HepG2 (cell line): ENCODE results near the gene MOXD1. TPM values are rescaled to one million over a fixed set of nuclear protein-coding genes. Genes with fewer than 3 reads are reported as not detected.

Experiments
- ATAC-seq: fragments of 200-7000 bp; cut with Tn5 transposase; 3 replicates; pipeline ENCODE4 v1.9.1; 2020; ENCODE audit warnings: mild to moderate bottlenecking, moderate library complexity
- BruUV-seq: library from RNA; stranded (reverse); fragments of 400-500 nt; replicated peaks from 2 replicates; lab custom pipeline; 2021; lab: Mats Ljungman, UMichigan
- CTCF ChIA-PET: fragments of 300-600 bp; formaldehyde crosslinking; extraction: SDS; loops from one replicate; lab custom pipeline; 2021; ENCODE audit warnings: low total read pairs, inconsistent platforms, low intra/inter-chr PET ratio; lab: Yijun Ruan, JAX
- POLR2A ChIA-PET: fragments of 350-600 bp; sonication (Branson Sonifier 250); formaldehyde crosslinking; loops from one replicate; lab custom pipeline; 2020; ENCODE audit warnings: antibody characterized with exemption, inconsistent platforms; lab: Yijun Ruan, JAX
- DNase-seq: peaks from one replicate; pipeline ENCODE4 v3.0.0-alpha.2; 2015; ENCODE audit warnings: low spot score
- FAIRE-seq: peaks from 3 replicates; lab custom pipeline; 2011; peaks lifted over from hg19 to GRCh38; lab: Jason Lieb, UNC
- H2AFZ ChIP-seq: one replicate; pipeline ENCODE4 v1.6.1; 2011; ENCODE audit warnings: low read length, inconsistent platforms
- H3K27ac ChIP-seq: fragments of 300-600 bp; 3 replicates; pipeline ENCODE4 v1.8.0; 2011; ENCODE audit warnings: mixed run types, mild to moderate bottlenecking, mixed read lengths, low read length, inconsistent platforms; ENCODE audit not compliant: insufficient read depth; ENCODE audit errors: extremely low read length
- H3K27me3 ChIP-seq, 2 experiments: fragments of 200-600 bp in 1 of 2; 2 replicates in 1 of 2; 3 replicates in 1 of 2; pipeline versions ENCODE4 v1.6.0 to v1.8.0; 2011; ENCODE audit warnings: low read length in 2 of 2, mild to moderate bottlenecking in 2 of 2, moderate library complexity in 2 of 2, inconsistent platforms in 1 of 2; ENCODE audit not compliant: insufficient read depth in 2 of 2, control insufficient read depth in 1 of 2
- H3K36me3 ChIP-seq, 2 experiments: fragments of 200-600 bp in 1 of 2; replicated peaks in 1 of 2; 2 replicates in 1 of 2; 3 replicates in 1 of 2; pipeline versions ENCODE4 v1.5.1 to v1.8.0; 2011; ENCODE audit warnings: low read length in 2 of 2, inconsistent platforms in 1 of 2; ENCODE audit not compliant: insufficient read depth in 2 of 2, control insufficient read depth in 1 of 2
- H3K4me1 ChIP-seq: 2 replicates; pipeline ENCODE4 v1.5.1; 2012; ENCODE audit warnings: low read length, inconsistent platforms; ENCODE audit not compliant: insufficient read depth
- H3K4me2 ChIP-seq: 2 replicates; pipeline ENCODE4 v1.6.0; 2011; ENCODE audit warnings: low read depth, low read length, inconsistent platforms
- H3K4me3 ChIP-seq, 3 experiments: fragments of 200-600 bp in 1 of 3; sonication (generic), shearing (Covaris generic) in 1 of 3; replicated peaks in 1 of 3; 2 replicates each; pipeline ENCODE4 v1.5.1; 2011 to 2016; ENCODE audit warnings: low read length in 3 of 3, inconsistent platforms in 2 of 3, low read depth in 2 of 3, mild to moderate bottlenecking in 2 of 3, control low read depth in 1 of 3, mixed read lengths in 1 of 3; ENCODE audit not compliant: insufficient read depth in 1 of 3
- H3K79me2 ChIP-seq: one replicate; pipeline ENCODE4 v1.6.1; 2011; ENCODE audit warnings: low read length, inconsistent platforms; ENCODE audit not compliant: insufficient read depth
- H3K9ac ChIP-seq: 2 replicates; pipeline ENCODE4 v1.6.0; 2011; ENCODE audit warnings: mild to moderate bottlenecking, low read depth, low read length, inconsistent platforms; ENCODE audit not compliant: insufficient read depth
- H3K9me3 ChIP-seq: 2 replicates; pipeline ENCODE4 v1.5.1; 2012; ENCODE audit warnings: mild to moderate bottlenecking, low read length
- H4K20me1 ChIP-seq: 2 replicates; pipeline ENCODE4 v1.6.0; 2011; ENCODE audit warnings: inconsistent platforms, mild to moderate bottlenecking, low read length, moderate library complexity; ENCODE audit not compliant: insufficient read depth
- HNRNPH1 ChIP-seq: fragments of 200-400 bp; formaldehyde crosslinking; optimal IDR thresholded peaks from 2 replicates; pipeline ENCODE3; 2017; ENCODE audit warnings: mild to moderate bottlenecking, low read depth, low read length
- HNRNPUL1 ChIP-seq: fragments of 200-400 bp; formaldehyde crosslinking; IDR thresholded peaks from 2 replicates; pipeline ENCODE4 v1.6.1; 2017; ENCODE audit warnings: low read depth, mild to moderate bottlenecking, low read length, moderate library complexity
- NFIC ChIP-seq: IDR thresholded peaks from 2 replicates; pipeline ENCODE4 v1.6.1; 2012; ENCODE audit warnings: mild to moderate bottlenecking, low read length, inconsistent platforms
- NFKBIZ ChIP-seq: IDR thresholded peaks from 2 replicates; pipeline ENCODE4 v1.6.1; 2018; ENCODE audit warnings: missing genetic modification reagents, missing compliant biosample characterization
- NR2F2 ChIP-seq: IDR thresholded peaks from 2 replicates; pipeline ENCODE4 v1.6.1; 2012; ENCODE audit warnings: low read depth, inconsistent platforms, borderline replicate concordance
- XRCC5 ChIP-seq: fragments of 200-400 bp; formaldehyde crosslinking; optimal IDR thresholded peaks from 2 replicates; pipeline ENCODE3; 2017; ENCODE audit warnings: mild to moderate bottlenecking, low read length
- YEATS4 ChIP-seq: sonication (generic); formaldehyde crosslinking; IDR thresholded peaks from 2 replicates; pipeline ENCODE4 v1.4.0; 2020; ENCODE audit warnings: missing genetic modification reagents, borderline replicate concordance
- ZFP1 ChIP-seq: IDR thresholded peaks from 2 replicates; pipeline ENCODE4 v1.6.1; 2016
- ZNF614 ChIP-seq: IDR thresholded peaks from 2 replicates; pipeline ENCODE4 v1.6.1; 2018; ENCODE audit warnings: missing biosample characterization, missing genetic modification reagents, inconsistent platforms, borderline replicate concordance
- WGBS: methylation state at CpG from one replicate; pipeline ENCODE4 v1.1.6; 2017; ENCODE audit warnings: low lambda C conversion rate; 5-methylcytosine and 5-hydroxymethylcytosine counted together
- in situ Hi-C: cut with HindIII; loops from 2 replicates; pipeline ENCODE4 v1.10.0; 2017; ENCODE audit warnings: low pct_unique_long_range_greater_than_20kb; ENCODE audit not compliant: extremely low pct_ligation_motif_present
- intact Hi-C: fragments of 100-400 bp; cut with micrococcal nuclease; formaldehyde crosslinking; loops from one replicate; pipeline ENCODE4 v1.10.0; 2022; ENCODE audit not compliant: unreplicated experiment
- polyA plus RNA-seq, 8 experiments: library from polyadenylated mRNA; depleted of rRNA in 3 of 8; stranded (reverse) in 7 of 8; unstranded in 1 of 8; fragments of >200 nt; fragmentation: Illumina TruSeq in 4 of 8; extraction: Trizol in 4 of 8; gene quantifications; 2 replicates each; pipeline versions ENCODE4 v1.2.1 to v1.2.3, GENCODE V29; 2011 to 2016; ENCODE audit warnings: low read depth in 4 of 8, missing spikeins in 1 of 8, mixed read lengths in 1 of 8; ENCODE audit not compliant: insufficient read depth in 1 of 8
- total RNA-seq, 5 experiments: library from RNA; depleted of rRNA; stranded (reverse); fragments of >200 nt; fragmentation: Illumina TruSeq; extraction: Trizol; gene quantifications; 2 replicates each; pipeline ENCODE4 v1.2.3, GENCODE V29; 2016; ENCODE audit warnings: low read depth in 1 of 5
- TF ChIP-seq, protein P1 (sequence below): sonication (generic); formaldehyde crosslinking; IDR thresholded peaks from 2 replicates; pipeline ENCODE4 v1.4.0; 2020; ENCODE audit warnings: missing genetic modification reagents
- TF ChIP-seq, protein P2 (sequence below): sonication (generic); formaldehyde crosslinking; IDR thresholded peaks from 2 replicates; pipeline ENCODE4 v1.8.0; 2022; ENCODE audit warnings: mild to moderate bottlenecking, missing genetic modification reagents; ENCODE audit not compliant: insufficient replicate concordance
- TF ChIP-seq, protein P3 (sequence below): sonication (generic); formaldehyde crosslinking; IDR thresholded peaks from 2 replicates; pipeline ENCODE4 v1.5.0; 2020; ENCODE audit warnings: missing genetic modification reagents, mild to moderate bottlenecking, borderline replicate concordance

MOXD1 gene
- total and polyA plus RNA-seq, 2 of the 13 experiments (the other 11 are each of a cell fraction or from before 2014, with no cell fraction given): 0.03 TPM; not detected in 1

DNA sequence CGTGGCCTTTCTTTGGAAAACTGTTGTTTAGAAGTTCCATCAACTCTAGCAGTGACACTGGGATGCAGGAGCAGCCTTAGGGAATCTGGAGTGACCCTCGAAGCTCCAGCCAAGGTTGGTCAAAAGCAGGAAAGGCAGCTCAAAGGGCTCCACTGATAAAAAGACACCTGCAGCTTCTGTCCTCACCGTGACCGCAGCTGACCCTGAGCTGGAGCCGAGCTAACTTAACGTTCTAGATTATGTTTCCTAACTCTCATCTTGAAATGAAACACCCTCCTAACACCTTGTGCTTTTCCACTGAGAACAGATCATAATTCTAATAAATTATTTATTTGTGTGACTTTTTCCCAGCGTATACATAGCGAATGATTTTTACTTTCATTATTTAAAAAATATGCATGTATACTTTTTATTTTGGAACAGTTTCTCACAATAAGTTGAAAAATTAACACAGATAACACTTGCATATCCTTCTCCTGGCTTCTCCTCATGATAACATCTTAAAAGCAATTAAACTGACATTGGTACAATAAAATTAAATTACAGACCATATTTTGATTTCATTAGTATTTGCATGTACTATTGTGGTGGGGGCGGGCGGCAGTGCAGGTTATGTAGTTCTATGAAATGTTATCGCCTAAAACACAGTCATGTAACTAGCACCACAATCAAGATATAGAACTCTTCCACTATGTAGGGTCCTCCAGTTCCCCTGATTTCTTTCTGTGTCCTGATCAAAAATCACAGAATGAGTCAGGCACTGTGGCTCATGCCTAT is 116.1 kb downstream of the MOXD1 start:
- FAIRE-seq: no peak
- 0 out of 3 replicates have a peak, but pooled peaks have one; percentile 29 for ATAC-seq
- peak overlapping the region; percentile 21; the same call in 1 of the 2 replicates for H3K4me2 ChIP-seq
- 36% methylated on average over 11 of the region's 11 CpGs for WGBS
- no peaks in the 10 kb centered on the region for H3K36me3 ChIP-seq
- no peaks in the 10 kb centered on the region for H3K79me2 ChIP-seq
- H3K9ac ChIP-seq: no peak overlapping the region
- ChIA-PET POLR2A (no interaction called here), CTCF (no interaction called here)
- H3K27me3 ChIP-seq: 0 out of 5 replicates have a peak, but pooled peaks cover 0 to 11% of the 10 kb centered on the region in 2 experiments
- intact Hi-C loops (no loop called here), in situ Hi-C loops (no loop called here)
- H2AFZ ChIP-seq: no peak overlapping the region
- H3K4me1 ChIP-seq: no peaks in the 10 kb centered on the region
- no peak for DNase-seq
- no peak for TF ChIP-seq ZFP1
- TF ChIP-seq, protein P1, sequence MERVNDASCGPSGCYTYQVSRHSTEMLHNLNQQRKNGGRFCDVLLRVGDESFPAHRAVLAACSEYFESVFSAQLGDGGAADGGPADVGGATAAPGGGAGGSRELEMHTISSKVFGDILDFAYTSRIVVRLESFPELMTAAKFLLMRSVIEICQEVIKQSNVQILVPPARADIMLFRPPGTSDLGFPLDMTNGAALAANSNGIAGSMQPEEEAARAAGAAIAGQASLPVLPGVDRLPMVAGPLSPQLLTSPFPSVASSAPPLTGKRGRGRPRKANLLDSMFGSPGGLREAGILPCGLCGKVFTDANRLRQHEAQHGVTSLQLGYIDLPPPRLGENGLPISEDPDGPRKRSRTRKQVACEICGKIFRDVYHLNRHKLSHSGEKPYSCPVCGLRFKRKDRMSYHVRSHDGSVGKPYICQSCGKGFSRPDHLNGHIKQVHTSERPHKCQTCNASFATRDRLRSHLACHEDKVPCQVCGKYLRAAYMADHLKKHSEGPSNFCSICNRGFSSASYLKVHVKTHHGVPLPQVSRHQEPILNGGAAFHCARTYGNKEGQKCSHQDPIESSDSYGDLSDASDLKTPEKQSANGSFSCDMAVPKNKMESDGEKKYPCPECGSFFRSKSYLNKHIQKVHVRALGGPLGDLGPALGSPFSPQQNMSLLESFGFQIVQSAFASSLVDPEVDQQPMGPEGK: no peak
- no TSS peak for BruUV-seq
- no peak overlapping the region for H3K4me3 ChIP-seq
- no peaks in the 10 kb centered on the region for H4K20me1 ChIP-seq
- no peak overlapping the region for H3K27ac ChIP-seq
- H3K9me3 ChIP-seq: no peaks in the 10 kb centered on the region

DNA sequence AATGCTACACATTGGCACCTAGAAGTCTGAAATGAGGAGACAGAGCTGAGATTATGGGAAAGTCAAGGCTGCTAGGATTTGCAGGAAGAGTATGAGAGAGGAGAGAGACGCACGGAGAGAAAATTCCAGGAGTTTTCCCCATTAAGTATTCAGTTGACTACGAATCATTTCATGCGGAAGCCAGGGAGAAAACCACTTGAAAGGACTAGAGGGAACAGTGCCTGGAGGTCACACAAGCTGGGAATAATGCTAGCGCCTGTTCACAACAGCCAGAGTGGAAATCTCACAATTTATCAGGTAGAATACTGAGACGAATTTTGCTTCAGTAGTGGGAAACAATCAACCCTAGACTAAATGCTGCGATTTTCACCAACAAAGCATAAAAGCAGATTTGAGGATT is 118.6 kb downstream of the MOXD1 start:
- in situ Hi-C loops (no loop called here), intact Hi-C loops (no loop called here)
- ChIA-PET POLR2A (no interaction called here), CTCF (interaction anchor here (1.4 kb wide), 1 partner anchor 16 kb away, joined by 5 read pairs; no protein-coding TSS in a partner anchor)
- no peaks in the 10 kb centered on the region for H4K20me1 ChIP-seq
- WGBS: 14% methylated on average over 7 of the region's 7 CpGs
- DNase-seq (no peak), FAIRE-seq (no peak), ATAC-seq (no peak)
- H3K27me3 ChIP-seq: 0 out of 5 replicates have a peak, but pooled peaks cover 0 to 12% of the 10 kb centered on the region in 2 experiments
- no peak overlapping the region for H3K27ac ChIP-seq
- H3K9me3 ChIP-seq: no peaks in the 10 kb centered on the region
- no peak overlapping the region for H3K9ac ChIP-seq
- no peaks in the 10 kb centered on the region for H3K79me2 ChIP-seq
- no peak overlapping the region for H3K4me2 ChIP-seq
- no peak overlapping the region for H3K4me3 ChIP-seq
- H3K36me3 ChIP-seq: no peaks in the 10 kb centered on the region
- H2AFZ ChIP-seq: no peak overlapping the region
- H3K4me1 ChIP-seq: no peaks in the 10 kb centered on the region
- BruUV-seq: no TSS peak
- TF ChIP-seq NR2F2: no peak
- TF ChIP-seq HNRNPUL1: no peak
- no peak for TF ChIP-seq XRCC5
- TF ChIP-seq, protein P2, sequence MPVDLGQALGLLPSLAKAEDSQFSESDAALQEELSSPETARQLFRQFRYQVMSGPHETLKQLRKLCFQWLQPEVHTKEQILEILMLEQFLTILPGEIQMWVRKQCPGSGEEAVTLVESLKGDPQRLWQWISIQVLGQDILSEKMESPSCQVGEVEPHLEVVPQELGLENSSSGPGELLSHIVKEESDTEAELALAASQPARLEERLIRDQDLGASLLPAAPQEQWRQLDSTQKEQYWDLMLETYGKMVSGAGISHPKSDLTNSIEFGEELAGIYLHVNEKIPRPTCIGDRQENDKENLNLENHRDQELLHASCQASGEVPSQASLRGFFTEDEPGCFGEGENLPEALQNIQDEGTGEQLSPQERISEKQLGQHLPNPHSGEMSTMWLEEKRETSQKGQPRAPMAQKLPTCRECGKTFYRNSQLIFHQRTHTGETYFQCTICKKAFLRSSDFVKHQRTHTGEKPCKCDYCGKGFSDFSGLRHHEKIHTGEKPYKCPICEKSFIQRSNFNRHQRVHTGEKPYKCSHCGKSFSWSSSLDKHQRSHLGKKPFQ (CRISPR knock-in tag): no peak
- no peak for TF ChIP-seq ZNF614 (CRISPR knock-in tag)
- no peak for TF ChIP-seq YEATS4 (CRISPR knock-in tag)
- no peak for TF ChIP-seq NFKBIZ (CRISPR knock-in tag)
- no peak for TF ChIP-seq HNRNPH1
- TF ChIP-seq, protein P3, sequence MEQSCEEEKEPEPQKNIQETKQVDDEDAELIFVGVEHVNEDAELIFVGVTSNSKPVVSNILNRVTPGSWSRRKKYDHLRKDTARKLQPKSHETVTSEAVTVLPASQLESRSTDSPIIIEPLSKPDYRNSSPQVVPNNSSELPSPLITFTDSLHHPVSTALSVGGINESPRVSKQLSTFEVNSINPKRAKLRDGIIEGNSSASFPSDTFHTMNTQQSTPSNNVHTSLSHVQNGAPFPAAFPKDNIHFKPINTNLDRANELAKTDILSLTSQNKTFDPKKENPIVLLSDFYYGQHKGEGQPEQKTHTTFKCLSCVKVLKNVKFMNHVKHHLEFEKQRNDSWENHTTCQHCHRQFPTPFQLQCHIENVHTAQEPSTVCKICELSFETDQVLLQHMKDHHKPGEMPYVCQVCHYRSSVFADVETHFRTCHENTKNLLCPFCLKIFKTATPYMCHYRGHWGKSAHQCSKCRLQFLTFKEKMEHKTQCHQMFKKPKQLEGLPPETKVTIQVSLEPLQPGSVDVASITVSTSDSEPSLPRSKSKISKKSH: no peak
- no peak for TF ChIP-seq NFIC
